SU-DHL-6 (cell line): ENCODE results near the gene SCRN1.

Experiments used
- CTCF ChIP-seq: fragments of 200-600 bp; sonication (generic); IDR thresholded peaks from one replicate; pipeline ENCODE4 v1.5.1; 2017; ENCODE audit warnings: antibody characterized with exemption, mild to moderate bottlenecking, low read length, moderate library complexity; ENCODE audit not compliant: insufficient read depth, poor library complexity, severe bottlenecking
- EZH2phosphoT487 ChIP-seq: fragments of 200-600 bp; sonication (generic), shearing (Covaris generic); conservative IDR thresholded peaks from 2 replicates; pipeline ENCODE4 v1.6.1; 2018; ENCODE audit warnings: mild to moderate bottlenecking, antibody characterized with exemption, low read length, moderate library complexity, mixed read lengths

GRCh38 chr7:30019960-30020359 is 30.4 kb upstream of the SCRN1 start:
- no peak for TF ChIP-seq CTCF
- TF ChIP-seq EZH2phosphoT487: no peak
